ENCODE measurements around the gene ABCA10.

Gene ABCA10

DNA sequence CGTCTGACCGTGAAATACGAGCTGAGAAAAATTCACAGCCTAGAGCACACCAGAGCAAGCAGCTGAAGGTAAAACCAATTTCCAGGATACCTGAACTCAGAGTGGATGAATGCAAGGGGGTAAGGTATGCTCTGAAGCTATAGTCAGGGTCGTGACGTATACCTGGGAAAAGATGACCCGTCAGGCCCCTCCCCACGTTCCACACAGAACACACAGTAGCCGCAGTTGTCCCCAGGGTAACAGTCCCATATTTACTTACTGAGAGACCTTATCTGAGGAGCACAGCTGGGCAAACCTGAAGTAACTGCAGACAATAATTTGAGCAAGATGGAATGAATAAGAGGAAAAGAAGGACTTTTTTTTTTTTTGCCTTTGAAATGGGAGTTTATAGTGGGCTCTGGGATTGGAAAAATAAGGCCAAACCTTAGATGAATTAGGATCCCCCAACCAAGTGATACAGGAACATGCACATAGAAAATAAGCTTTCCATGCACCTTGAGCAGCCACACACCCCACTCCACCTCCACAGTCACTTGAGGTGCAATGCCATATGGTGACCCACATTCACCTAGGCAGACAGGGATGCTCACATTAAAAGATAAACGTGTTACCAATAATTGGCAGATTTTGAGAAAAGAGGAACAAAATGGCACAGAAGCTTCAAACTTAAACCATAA lies 124.9 kb downstream of the ABCA10 start:
- TF ChIP-seq, protein P1, sequence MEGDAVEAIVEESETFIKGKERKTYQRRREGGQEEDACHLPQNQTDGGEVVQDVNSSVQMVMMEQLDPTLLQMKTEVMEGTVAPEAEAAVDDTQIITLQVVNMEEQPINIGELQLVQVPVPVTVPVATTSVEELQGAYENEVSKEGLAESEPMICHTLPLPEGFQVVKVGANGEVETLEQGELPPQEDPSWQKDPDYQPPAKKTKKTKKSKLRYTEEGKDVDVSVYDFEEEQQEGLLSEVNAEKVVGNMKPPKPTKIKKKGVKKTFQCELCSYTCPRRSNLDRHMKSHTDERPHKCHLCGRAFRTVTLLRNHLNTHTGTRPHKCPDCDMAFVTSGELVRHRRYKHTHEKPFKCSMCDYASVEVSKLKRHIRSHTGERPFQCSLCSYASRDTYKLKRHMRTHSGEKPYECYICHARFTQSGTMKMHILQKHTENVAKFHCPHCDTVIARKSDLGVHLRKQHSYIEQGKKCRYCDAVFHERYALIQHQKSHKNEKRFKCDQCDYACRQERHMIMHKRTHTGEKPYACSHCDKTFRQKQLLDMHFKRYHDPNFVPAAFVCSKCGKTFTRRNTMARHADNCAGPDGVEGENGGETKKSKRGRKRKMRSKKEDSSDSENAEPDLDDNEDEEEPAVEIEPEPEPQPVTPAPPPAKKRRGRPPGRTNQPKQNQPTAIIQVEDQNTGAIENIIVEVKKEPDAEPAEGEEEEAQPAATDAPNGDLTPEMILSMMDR (IDR thresholded peaks at IDR 0.05; ENCODE audit: borderline replicate concordance, insufficient read depth, low read depth, low read length), result no peak
- H3K4me3 ChIP-seq (ENCODE audit: low read depth, low read length), result no peak overlapping the region

DNA sequence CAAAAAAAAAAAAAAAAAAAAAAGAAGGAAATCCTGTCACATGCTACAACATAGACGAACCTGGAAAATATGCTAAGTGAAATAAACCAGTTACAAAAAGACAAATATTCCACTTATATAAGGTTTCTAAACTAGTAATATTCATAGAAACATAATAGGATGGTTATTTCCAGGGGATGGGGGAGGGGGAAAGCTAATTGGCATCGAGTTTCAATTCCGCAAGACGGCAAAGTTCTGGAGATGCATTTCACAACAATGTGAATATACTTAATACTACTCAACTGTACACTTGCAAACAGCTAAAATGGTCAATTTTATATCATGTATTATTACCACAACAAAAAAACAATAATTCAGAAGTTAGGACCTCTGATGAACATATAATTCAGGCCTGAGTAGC lies 130.0 kb downstream of the ABCA10 start:
- TF ChIP-seq, protein P1 (IDR thresholded peaks at IDR 0.05; ENCODE audit: borderline replicate concordance, insufficient read depth, low read depth, low read length), result no peak
- H3K4me3 ChIP-seq (ENCODE audit: low read depth, low read length), result no peak overlapping the region

Measured in GM12875 (cell line).